GM12873 (cell line): ENCODE results near the gene ZSWIM4.

ENCODE experiments used
- TF ChIP-seq, protein P1 (sequence below): IDR thresholded peaks from 2 replicates; pipeline ENCODE4 v1.5.1; 2012; ENCODE audit warnings: low read depth, mild to moderate bottlenecking, moderate library complexity, low read length, control low read depth; ENCODE audit not compliant: insufficient read depth; ENCODE audit errors: missing control alignments

ZSWIM4 gene

DNA sequence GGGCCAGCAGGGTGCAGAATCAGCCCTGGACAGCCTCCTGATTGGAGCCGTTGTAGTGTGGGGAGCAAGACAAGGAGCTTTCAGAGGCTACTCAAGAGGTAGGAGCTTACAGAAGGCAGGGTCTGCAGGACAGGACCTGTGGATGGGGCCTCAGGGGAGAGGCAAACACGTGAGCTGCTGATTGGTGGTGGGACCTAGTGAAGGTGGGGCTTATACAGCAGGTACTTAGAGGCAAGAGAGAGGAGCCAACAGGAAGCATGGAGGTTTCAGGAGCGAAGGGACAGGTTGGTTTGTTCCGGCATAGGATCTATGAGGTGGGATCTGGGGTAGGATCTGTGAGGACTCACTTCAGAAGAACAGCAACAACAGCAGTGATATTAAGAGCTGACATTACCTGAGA lies 32.4 kb downstream of the ZSWIM4 start:
- TF ChIP-seq, protein P1, sequence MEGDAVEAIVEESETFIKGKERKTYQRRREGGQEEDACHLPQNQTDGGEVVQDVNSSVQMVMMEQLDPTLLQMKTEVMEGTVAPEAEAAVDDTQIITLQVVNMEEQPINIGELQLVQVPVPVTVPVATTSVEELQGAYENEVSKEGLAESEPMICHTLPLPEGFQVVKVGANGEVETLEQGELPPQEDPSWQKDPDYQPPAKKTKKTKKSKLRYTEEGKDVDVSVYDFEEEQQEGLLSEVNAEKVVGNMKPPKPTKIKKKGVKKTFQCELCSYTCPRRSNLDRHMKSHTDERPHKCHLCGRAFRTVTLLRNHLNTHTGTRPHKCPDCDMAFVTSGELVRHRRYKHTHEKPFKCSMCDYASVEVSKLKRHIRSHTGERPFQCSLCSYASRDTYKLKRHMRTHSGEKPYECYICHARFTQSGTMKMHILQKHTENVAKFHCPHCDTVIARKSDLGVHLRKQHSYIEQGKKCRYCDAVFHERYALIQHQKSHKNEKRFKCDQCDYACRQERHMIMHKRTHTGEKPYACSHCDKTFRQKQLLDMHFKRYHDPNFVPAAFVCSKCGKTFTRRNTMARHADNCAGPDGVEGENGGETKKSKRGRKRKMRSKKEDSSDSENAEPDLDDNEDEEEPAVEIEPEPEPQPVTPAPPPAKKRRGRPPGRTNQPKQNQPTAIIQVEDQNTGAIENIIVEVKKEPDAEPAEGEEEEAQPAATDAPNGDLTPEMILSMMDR = no peak

DNA sequence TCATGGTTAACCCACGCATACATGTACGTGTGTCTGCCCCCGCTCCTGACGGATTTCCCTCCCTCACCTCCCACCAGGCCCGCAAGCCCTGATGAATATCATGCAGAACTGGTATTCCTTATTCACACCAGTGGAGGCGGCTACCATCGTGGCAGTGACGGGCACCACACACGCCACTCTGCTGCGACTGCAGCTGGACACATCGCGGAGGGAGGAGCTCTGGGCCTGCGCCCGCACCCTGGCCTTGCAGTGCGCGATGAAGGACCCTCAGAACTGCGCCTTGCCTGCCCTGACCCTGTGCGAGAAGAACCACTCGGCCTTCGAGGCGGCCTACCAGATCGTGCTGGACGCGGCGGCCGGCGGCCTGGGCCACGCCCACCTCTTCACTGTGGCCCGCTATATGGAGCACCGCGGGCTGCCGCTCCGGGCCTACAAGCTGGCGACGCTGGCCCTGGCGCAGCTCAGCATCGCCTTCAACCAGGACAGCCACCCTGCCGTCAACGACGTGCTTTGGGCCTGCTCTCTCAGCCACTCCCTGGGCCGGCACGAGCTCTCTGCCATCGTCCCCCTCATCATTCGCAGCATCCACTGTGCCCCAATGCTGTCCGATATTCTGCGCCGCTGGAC lies 35.0 kb downstream of the ZSWIM4 start:
- TF ChIP-seq, protein P1 = no peak

DNA sequence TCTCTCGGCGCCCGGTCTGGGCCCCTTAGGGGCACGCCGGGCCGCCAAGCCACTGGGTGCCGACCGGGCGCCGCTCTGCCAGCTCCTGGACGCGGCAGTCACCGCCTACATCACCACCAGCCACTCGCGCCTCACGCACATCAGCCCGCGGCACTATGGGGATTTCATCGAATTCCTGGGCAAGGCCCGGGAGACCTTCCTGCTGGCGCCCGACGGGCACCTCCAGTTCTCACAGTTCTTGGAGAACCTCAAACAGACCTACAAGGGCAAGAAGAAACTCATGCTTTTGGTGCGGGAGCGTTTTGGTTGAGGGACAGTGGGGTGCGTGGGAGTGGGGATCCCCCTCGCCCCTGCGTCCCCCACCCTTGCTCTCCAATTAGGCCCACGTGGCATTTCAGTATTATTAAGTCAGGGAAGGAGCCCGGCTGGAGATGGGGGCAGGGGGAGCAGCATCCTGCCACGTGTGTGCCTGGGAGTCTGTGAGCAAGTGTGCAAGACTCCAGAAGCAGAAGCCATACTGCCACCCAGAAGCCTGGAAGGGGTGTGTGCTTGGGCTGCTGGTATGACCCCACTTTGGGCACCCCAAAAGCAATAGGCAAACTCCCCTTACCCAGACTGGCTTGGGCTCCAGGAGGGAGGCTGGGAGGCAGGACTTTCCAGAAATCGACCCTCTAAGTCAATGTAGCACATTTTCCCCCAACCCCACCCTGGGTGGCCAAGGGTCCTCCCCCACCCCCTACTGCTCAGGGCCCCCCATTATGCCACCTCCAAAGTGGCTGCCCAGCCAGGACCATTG lies 35.7 kb downstream of the ZSWIM4 start:
- TF ChIP-seq, protein P1 = no peak

DNA sequence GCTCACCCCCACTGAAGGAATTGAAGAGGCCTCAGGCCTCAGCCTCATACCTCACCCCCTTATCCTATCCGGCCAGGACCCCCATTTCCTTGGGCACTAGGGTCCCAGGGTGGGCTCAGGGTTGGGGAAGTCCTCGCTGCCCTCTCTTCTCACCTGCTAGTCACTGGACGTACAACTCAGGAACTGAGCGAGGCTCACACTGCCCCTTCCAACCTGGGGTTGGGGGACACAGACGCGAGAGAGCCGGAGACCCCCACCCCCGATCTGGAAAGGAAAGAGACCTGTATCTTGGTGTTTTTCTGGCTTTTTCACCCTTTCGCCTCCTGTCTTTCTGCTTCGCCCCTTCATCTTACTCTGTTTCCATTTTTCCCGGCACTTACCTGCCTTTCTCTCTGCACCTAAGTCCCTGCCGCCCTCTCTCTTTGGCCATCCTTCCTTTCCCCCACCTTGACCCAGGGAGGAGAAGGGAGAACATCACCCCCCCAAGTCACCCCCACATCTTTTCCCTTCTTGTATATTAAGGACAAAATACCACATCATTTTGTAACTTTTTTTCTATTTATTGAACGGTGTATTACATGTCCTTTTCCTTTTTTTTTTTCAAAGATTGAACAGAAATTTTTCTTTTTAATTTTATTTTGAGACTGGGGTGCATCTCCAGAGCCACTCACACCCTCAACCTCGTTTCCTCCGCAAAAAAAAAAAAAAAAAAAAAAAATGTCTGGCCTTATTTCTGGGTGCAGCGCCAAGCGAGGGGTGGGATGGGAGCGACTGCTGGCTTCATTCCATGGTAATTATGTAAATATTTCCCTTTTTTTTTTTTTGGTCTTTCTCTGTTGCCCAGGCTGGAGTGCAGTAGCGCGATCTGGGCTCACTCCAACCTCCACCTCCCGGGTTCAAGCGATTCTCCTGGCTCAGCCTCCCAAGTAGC lies 36.6 kb downstream of the ZSWIM4 start:
- TF ChIP-seq, protein P1 = no peak

DNA sequence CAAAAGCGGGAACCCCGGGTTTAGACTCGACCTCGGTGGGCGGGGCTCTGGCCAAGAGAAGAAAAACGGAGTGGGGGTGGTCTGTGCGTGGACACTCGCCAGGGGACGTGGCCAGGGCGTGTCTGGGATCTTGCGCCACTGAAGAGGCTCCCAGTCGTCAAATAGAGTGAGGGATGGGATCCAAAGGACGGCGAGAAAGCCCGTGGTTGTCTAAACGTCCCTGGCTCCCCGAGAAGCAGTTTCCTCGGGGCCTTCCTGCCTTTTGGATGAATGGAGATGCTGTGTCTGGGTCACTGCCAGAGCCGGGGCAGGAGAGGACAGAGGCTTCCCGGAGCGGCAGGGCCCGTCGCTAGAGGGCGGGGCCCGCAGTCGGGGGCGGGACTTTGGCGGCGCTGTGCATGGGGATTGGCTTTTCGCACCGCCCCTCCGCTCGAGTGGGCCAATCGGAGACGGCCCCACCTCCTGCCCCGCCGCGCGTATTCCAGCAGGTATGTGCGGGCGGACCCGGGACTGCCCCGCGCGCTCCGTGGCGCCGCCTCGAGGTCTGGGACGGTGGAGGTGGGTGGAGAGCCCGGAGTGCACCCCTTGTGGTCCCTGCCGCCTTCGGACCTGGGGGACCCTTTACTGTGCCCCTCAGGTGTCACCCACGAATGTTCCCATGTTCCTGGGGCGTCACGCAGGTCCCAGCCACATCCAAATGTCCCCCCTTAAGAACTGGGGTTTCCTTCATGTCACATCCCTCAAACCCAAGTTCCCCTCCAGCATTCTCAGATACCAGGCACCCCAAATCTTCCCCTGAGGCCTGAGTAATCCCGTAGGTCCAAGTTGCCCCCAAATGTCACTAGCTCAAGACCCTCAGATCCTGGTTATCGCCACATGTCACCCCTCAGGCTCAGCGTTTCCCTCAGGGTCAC lies 38.3 kb downstream of the ZSWIM4 start:
- TF ChIP-seq, protein P1 = peak; percentile 61

DNA sequence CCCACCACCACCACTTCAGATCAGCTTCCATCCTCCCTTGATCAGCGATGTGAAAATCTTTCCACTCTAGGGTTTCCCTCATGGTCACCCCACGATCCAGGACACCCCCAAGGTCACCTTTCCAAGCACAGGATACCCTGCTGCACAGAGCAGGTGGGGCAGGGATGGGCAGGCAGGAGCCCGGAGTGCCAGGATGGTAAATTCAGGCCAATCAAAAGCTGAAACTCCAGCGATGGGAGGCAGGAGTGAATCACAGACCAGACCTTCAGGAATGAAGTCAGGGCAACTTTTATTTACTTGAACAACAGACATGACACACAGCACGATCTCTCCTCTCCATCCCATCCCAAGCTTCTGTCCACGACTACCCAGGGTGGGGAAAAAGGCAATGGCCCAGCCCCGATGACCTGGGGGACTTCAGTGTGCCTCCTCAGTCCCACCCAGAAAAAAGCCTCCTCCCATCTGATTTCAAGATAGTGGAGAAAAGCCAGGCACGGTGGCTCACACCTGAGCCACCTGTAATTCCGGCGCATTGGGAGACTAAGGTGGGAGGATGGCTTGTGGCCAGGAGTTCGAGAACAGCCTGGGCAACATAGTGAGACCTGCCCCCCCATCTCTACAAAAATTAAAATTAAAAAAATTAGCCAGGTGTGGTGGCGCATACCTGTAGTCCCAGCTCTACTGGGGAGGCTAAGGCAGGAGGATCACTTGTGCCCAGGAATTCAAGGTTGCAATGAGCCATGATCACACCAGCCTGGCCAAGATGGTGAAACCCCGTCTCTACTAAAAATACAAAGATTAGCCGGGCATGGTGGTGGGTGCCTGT lies 39.2 kb downstream of the ZSWIM4 start:
- TF ChIP-seq, protein P1 = no peak
